Measurements from ENCODE around the gene SOCS4.

DNA sequence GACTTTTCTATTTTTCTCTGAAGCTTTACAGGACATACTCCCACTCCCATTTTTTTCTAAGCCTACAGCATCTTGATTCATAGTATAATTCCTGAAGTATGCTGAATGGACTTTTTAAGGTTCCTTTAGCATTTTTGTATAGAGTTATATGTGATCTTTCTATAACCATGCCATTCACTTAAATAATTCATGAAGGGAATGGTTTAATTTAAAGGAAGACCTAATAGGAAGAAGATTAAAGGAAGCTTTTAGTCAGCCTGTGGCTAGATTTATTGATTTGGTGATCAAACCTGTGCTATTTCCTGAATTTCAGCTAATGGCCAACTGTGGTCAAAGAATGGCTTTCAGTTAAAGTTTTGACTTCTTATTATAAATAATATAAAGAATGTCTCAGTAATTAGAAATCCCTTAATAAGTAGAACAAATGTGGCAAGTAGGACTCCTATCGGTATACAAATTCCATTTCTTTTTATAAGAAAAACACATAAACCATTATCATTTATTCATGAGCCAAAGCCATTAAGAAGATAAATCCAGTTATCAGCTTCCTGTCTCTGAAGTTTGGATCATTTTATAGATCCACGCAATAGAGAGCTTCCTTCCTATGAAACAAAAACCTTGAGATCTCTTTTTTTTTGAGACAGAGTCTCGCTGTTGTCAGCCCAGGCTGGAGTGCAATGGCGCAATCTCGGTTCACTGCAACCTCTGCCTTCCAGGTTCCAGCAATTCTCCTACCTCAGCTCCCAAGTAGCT is 20.4 kb downstream of the SOCS4 start:
- TF ChIP-seq POLR2A (IDR thresholded peaks at IDR 0.05), result no peak
- TF ChIP-seq, protein P1, sequence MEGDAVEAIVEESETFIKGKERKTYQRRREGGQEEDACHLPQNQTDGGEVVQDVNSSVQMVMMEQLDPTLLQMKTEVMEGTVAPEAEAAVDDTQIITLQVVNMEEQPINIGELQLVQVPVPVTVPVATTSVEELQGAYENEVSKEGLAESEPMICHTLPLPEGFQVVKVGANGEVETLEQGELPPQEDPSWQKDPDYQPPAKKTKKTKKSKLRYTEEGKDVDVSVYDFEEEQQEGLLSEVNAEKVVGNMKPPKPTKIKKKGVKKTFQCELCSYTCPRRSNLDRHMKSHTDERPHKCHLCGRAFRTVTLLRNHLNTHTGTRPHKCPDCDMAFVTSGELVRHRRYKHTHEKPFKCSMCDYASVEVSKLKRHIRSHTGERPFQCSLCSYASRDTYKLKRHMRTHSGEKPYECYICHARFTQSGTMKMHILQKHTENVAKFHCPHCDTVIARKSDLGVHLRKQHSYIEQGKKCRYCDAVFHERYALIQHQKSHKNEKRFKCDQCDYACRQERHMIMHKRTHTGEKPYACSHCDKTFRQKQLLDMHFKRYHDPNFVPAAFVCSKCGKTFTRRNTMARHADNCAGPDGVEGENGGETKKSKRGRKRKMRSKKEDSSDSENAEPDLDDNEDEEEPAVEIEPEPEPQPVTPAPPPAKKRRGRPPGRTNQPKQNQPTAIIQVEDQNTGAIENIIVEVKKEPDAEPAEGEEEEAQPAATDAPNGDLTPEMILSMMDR (IDR thresholded peaks at IDR 0.05), result no peak
